NCI-H146 treated with DMSO at 0.1 percent for 48 hours (cell line): ENCODE data around the gene ATRX.
"Not testable (repeated sequence)": the region's sequence is repeated elsewhere in the genome, so short reads cannot be mapped to it uniquely, and the experiment has no call there.

Experiments
- DNase-seq: peaks from one replicate; lab custom pipeline; 2025; ENCODE audit not compliant: unreplicated experiment; lab: John Stamatoyannopoulos, UW

Gene ATRX

DNA sequence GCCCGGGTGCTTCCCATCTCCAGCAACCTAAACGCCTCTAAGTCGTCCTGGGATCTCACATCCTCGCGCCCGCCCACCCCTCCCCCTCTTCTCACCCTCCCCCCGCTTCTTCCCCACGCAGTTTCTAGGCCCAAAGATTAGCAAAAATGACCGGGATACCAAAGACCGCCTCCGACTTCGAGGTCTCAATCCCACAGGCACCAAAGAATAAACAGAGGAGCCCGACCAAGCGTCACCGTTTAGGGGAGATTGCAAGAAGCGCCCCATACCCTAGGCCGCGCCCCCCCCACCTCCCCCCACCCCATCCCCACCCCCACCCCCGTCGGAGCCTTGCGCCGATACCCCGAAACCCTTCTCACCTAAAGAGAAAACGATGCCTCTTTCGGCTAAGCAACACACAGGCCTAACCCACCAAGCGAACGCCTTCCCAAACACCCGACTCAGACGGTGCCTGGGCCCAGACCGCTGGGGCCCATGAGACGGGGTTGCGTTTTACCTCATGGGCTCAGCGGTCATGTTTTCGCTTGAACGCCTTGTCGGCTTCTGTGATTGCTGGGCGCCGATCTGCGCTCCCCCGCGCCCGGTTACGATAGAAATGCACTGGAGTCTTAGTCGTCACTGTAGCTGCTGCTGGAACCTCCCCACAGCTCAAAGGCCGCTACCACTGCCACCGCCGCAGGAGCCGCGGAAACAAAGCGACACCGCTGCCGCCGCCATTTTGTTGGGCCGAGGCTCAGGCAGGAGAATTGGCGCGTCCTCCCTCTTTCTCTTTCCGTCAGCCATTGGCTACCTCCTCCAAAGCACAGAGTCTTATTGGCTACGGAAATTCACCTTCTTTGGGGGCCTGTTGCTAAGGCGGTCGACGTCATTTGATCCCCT, at the start of gene ATRX:
Gene ATRX, minus strand, starts transcription at position 731 of the 879 bp plus-strand sequence. Its CDS starts 215 bp downstream, at position 516.
- peak; percentile 76 for DNase-seq

- not testable (repeated sequence) for DNase-seq
Observed at GRCh38 chrX:77831544-77831943, 45.5 kb upstream of the ATRX start.

DNA sequence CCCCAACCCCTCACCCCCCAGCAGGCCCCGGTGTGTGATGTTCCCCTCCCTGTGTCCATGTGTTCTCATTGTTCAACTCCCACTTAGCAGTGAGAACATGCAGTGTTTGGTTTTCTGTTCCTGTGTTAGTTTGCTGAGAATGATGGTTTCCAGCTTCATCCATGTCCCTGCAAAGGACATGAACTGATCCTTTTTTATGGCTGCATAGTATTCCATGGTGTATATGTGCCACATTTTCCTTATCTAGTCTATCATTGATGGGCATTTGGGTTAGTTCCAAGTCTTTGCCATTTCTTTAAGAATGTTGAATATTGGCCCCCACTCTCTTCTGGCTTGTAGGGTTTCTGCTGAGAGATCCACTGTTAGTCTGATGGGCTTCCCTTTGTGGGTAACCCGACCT, 36.0 kb upstream of the ATRX start:
- DNase-seq: not testable (repeated sequence)

GRCh38 chrX:77820091-77820727, 34.2 kb upstream of the ATRX start:
- no peak for DNase-seq

DNA sequence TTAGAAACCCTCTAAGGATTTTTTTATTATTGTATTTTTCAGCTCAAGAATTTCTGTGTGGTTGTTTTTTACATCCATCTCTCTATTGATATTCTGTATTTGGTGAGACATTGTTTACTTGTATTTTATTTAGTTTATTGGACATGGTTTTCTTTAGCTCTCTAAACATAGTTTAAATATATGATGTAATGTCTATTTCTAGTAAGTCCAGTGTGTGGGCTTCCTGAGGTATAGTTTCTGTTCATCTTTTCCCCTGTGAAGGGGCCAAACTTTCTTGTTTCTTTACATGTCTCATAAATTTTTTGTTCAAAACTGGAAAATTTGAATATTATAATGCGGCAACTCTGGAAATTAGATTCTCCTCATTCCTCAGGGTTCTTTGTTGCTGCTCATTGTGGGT, 28.2 kb upstream of the ATRX start:
- DNase-seq: no peak

GRCh38 chrX:77802201-77802600, 16.2 kb upstream of the ATRX start:
- no peak for DNase-seq

GRCh38 chrX:77795124-77795523, 9.1 kb upstream of the ATRX start:
- DNase-seq: no peak

GRCh38 chrX:77793946-77794345, 7.9 kb upstream of the ATRX start:
- no peak for DNase-seq

- no peak for DNase-seq
Observed at GRCh38 chrX:77788050-77788449, 2.0 kb upstream of the ATRX start.

DNA sequence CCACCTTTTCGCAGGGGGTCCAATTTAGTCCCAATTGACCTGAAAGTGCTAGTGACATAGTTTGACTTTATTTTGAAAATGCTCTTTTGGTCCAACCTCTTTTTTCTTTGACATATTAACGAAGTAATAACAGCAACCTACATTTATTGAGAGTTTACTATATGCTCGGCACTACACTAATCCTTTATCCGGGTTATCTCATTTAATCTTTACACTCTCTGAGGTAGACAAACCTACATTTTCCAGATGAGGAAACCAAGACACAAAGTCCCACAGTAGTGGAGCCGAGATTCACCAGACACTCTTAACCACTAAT, 307 bp upstream of the ATRX start:
- no peak for DNase-seq

DNA sequence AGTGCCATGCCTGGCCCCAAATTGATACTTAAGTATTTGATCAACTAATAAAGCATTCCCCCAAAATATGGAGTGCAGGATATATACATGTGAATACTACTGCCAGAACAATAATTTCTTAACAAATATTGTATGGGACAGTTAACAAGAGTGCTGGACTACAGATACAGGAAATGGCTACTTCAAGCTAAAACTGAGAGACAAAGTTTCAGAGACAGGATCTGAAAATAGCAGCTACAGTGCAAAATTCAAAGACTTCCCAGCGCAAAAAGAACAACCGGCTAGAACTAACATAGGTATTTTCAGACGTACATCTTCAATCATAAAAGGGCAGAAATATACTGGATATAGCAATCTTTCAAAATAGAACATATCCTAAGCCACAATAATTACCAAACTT, 6.3 kb downstream of the ATRX start:
- no peak for DNase-seq

GRCh38 chrX:77776659-77777058, 9.4 kb downstream of the ATRX start:
- no peak for DNase-seq

GRCh38 chrX:77771601-77772000, 14.4 kb downstream of the ATRX start:
- no peak for DNase-seq

DNA sequence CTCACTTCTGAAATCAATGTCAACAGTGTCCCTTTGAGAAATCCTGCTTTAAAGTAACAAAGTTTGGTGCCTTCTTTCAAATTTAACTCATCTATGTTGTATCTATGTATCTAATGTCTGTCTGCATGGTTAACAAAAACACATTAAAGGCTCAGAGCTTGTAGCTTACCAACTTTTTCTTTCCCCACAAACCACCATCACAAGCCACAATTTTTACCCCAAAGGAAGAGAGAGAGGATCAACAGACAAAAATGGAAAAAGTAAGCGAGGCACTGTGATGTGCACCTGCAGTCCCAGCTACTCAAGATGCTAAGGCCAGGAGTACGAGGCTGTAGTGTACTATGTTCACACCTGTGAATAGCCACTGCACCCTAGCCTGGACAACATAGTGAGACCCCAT, 17.2 kb downstream of the ATRX start:
- DNase-seq: no peak

GRCh38 chrX:77766212-77766611, 19.8 kb downstream of the ATRX start:
- DNase-seq: not testable (repeated sequence)

GRCh38 chrX:77755561-77755960, 30.5 kb downstream of the ATRX start:
- no peak for DNase-seq

GRCh38 chrX:77753942-77754341, 32.1 kb downstream of the ATRX start:
- not testable (repeated sequence) for DNase-seq

DNA sequence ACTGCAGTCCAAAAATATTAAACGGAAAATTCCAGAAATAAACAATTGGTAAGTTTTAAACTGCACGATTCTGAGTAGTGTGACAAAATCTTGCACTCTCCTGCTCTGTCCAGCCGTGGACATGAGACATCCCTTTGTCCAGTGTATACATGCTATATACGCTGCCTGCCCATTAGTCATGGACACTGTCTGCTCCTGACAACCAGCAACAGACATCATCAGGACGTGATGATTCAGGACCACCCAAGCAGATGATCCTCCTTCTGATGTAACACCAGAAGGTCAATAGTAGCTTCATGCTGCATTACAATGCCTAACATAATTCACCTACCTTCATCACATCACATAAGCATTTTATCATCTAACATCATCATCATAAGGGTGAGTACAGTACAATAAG, 36.3 kb downstream of the ATRX start:
- DNase-seq: no peak

DNA sequence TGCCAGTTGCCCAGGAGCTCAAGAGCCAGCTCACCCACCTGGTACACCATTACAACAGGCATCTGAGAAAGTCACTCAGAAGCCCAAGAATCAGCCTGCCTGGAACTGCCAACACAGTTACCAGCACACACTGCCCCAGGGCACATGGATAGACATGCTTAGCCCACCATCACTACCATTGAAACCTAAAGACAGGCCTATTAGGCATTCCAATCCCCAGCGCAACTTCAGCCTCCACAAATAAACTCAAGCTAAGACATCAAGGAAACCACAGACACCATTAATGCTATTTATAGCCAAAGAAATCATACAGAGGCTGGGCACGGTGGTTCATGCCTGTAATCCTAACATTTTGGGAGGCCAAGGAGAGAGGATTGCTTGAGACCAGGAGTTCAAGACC, 42.3 kb downstream of the ATRX start:
- no peak for DNase-seq

GRCh38 chrX:77742788-77743476, 43.1 kb downstream of the ATRX start:
- DNase-seq: no peak

- no peak for DNase-seq
Observed at GRCh38 chrX:77740376-77740905, 45.6 kb downstream of the ATRX start.

- no peak for DNase-seq
Observed at GRCh38 chrX:77733342-77733741, 52.7 kb downstream of the ATRX start.
